Neural progenitor cell (in vitro differentiated cells): ENCODE measurements around the gene D2HGDH. TPM values are rescaled to one million over a fixed set of nuclear protein-coding genes. Genes with fewer than 3 reads are reported as not detected.
A peak's percentile ranks its signal among the peaks of the same experiment; 100 is the strongest.

Experiments used
- DNase-seq: peaks from one replicate; pipeline ENCODE4 v3.0.0-alpha.2; 2016; ENCODE audit warnings: low spot score
- H2AFZ ChIP-seq: fragments of 200-600 bp; sonication (generic); replicated peaks from 2 replicates; pipeline ENCODE4 v1.6.1; 2016; ENCODE audit warnings: antibody characterized with exemption
- H3F3A ChIP-seq: fragments of 200-600 bp; sonication (generic); 2 replicates; pipeline ENCODE4 v1.6.1; 2016; ENCODE audit warnings: antibody characterized with exemption, low read depth
- H3K27ac ChIP-seq: fragments of 200-600 bp; sonication (generic); 2 replicates; pipeline ENCODE4 v1.5.1; 2016; ENCODE audit warnings: mild to moderate bottlenecking
- H3K27me3 ChIP-seq: fragments of 200-600 bp; sonication (generic); 2 replicates; pipeline ENCODE4 v1.6.1; 2016; ENCODE audit warnings: mild to moderate bottlenecking, moderate library complexity
- H3K36me3 ChIP-seq: fragments of 200-600 bp; sonication (generic); 2 replicates; pipeline ENCODE4 v1.5.1; 2016
- H3K4me1 ChIP-seq: fragments of 200-600 bp; sonication (generic); 2 replicates; pipeline ENCODE4 v1.6.1; 2016; ENCODE audit warnings: mixed run types
- H3K4me2 ChIP-seq: fragments of 200-600 bp; sonication (generic); 2 replicates; pipeline ENCODE4 v1.6.1; 2016
- H3K4me3 ChIP-seq: fragments of 200-600 bp; sonication (generic); 2 replicates; pipeline ENCODE4 v1.5.1; 2016
- H3K79me2 ChIP-seq: fragments of 200-600 bp; sonication (generic); 2 replicates; pipeline ENCODE4 v1.6.1; 2016; ENCODE audit warnings: low read depth
- H3K9ac ChIP-seq: fragments of 200-600 bp; sonication (generic); 2 replicates; pipeline ENCODE4 v1.6.1; 2016
- H3K9me3 ChIP-seq: fragments of 200-600 bp; sonication (generic); 2 replicates; pipeline ENCODE4 v1.5.1; 2016; ENCODE audit warnings: low read depth
- H4K20me1 ChIP-seq: fragments of 200-600 bp; sonication (generic); 2 replicates; pipeline ENCODE4 v1.6.1; 2016; ENCODE audit warnings: low read depth
- H3K27ac Mint-ChIP-seq: 3 replicates; pipeline ENCODE4 v1.8.0; 2021; ENCODE audit warnings: mixed read lengths
- H3K27me3 Mint-ChIP-seq: 2 replicates; pipeline ENCODE4 v1.8.0; 2022; ENCODE audit warnings: low read depth, mild to moderate bottlenecking, inconsistent platforms, moderate library complexity, mixed read lengths; ENCODE audit not compliant: insufficient read depth
- H3K36me3 Mint-ChIP-seq: 3 replicates; pipeline ENCODE4 v1.8.0; 2021; ENCODE audit warnings: mixed read lengths
- H3K4me1 Mint-ChIP-seq: 3 replicates; pipeline ENCODE4 v1.8.0; 2021; ENCODE audit warnings: mixed read lengths
- H3K4me3 Mint-ChIP-seq: 3 replicates; pipeline ENCODE4 v1.8.0; 2021; ENCODE audit warnings: mild to moderate bottlenecking, moderate library complexity, mixed read lengths
- H3K9me3 Mint-ChIP-seq: 3 replicates; pipeline ENCODE4 v1.8.0; 2020; ENCODE audit warnings: mixed read lengths
- EZH2 ChIP-seq: fragments of 200-600 bp; sonication (generic); IDR thresholded peaks from 2 replicates; pipeline ENCODE4 v1.6.1; 2017; ENCODE audit warnings: antibody characterized with exemption, mild to moderate bottlenecking, moderate library complexity
- EZH2phosphoT487 ChIP-seq: fragments of 200-600 bp; sonication (generic); IDR thresholded peaks from 2 replicates; pipeline ENCODE4 v1.6.1; 2017; ENCODE audit warnings: antibody characterized with exemption
- total RNA-seq: library from RNA; depleted of rRNA; stranded (reverse); fragments of >200 nt; gene quantifications from 2 replicates; pipeline ENCODE4 v1.2.3, GENCODE V29; 2015; ENCODE audit warnings: low replicate concordance
- TF ChIP-seq, protein P1 (sequence below): fragments of 200-600 bp; sonication (generic); IDR thresholded peaks from 2 replicates; pipeline ENCODE4 v1.5.1; 2017; ENCODE audit warnings: antibody characterized with exemption, mild to moderate bottlenecking

D2HGDH gene
- total RNA-seq, 1 donor from 2014 or later = 3.5 TPM

DNA sequence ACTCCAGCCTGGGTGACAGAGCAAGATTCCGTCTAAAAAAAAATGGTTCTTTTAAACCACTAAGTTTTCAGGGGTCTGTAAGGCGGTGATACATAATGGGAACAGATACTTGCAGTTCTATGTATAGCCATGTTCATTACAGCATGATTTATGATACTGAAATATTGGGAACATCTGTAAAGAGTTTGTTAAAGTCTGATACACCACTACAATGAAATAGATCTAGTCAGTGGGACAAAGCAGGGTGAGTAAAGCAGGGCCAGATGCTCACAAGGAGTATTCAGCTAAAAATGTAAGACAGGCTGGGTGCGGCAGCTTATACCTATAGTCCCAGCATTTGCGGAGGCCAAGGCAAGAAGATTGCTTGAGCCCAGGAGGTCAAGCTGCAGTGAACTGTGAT lies 38.8 kb upstream of the D2HGDH start:
- Mint-ChIP-seq H3K36me3 (peaks cover 11% of the 10 kb centered on the region), H3K27me3 (peaks cover 4% of the 10 kb centered on the region), H3K9me3 (no peaks in the 10 kb centered on the region), H3K4me1 (peaks cover 2% of the 10 kb centered on the region), H3K4me3 (no peak overlapping the region), H3K27ac (no peak overlapping the region)
- H3K27me3 ChIP-seq = no peaks in the 10 kb centered on the region
- no peak overlapping the region for H3K9ac ChIP-seq
- no peak overlapping the region for H3K27ac ChIP-seq
- H4K20me1 ChIP-seq = no peaks in the 10 kb centered on the region
- peaks cover 5% of the 10 kb centered on the region for H3K79me2 ChIP-seq
- H3K4me3 ChIP-seq = no peak overlapping the region
- H3F3A ChIP-seq = no peaks in the 10 kb centered on the region
- H3K4me1 ChIP-seq = no peaks in the 10 kb centered on the region
- no peak overlapping the region for H2AFZ ChIP-seq
- no peak for TF ChIP-seq EZH2phosphoT487
- TF ChIP-seq EZH2 = no peak
- TF ChIP-seq, protein P1, sequence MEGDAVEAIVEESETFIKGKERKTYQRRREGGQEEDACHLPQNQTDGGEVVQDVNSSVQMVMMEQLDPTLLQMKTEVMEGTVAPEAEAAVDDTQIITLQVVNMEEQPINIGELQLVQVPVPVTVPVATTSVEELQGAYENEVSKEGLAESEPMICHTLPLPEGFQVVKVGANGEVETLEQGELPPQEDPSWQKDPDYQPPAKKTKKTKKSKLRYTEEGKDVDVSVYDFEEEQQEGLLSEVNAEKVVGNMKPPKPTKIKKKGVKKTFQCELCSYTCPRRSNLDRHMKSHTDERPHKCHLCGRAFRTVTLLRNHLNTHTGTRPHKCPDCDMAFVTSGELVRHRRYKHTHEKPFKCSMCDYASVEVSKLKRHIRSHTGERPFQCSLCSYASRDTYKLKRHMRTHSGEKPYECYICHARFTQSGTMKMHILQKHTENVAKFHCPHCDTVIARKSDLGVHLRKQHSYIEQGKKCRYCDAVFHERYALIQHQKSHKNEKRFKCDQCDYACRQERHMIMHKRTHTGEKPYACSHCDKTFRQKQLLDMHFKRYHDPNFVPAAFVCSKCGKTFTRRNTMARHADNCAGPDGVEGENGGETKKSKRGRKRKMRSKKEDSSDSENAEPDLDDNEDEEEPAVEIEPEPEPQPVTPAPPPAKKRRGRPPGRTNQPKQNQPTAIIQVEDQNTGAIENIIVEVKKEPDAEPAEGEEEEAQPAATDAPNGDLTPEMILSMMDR = no peak
- no peaks in the 10 kb centered on the region for H3K36me3 ChIP-seq
- H3K4me2 ChIP-seq = no peak overlapping the region
- no peak for DNase-seq
- no peaks in the 10 kb centered on the region for H3K9me3 ChIP-seq

GRCh38 chr2:241701149-241701398 lies 33.4 kb upstream of the D2HGDH start:
- peak overlapping the region; percentile 59 for H3K4me3 ChIP-seq
- H3K36me3 ChIP-seq = peaks cover 10% of the 10 kb centered on the region
- peaks cover 8% of the 10 kb centered on the region for H3K4me1 ChIP-seq
- peak overlapping the region; percentile 87 for H3K4me3 Mint-ChIP-seq
- H3K4me1 Mint-ChIP-seq = peaks cover 9% of the 10 kb centered on the region
- H3K27me3 ChIP-seq = no peaks in the 10 kb centered on the region
- TF ChIP-seq EZH2phosphoT487 = no peak
- TF ChIP-seq, protein P1 = peak; percentile 55
- H2AFZ ChIP-seq = peak overlapping the region; percentile 26
- DNase-seq = no peak
- peaks cover 7% of the 10 kb centered on the region for H3F3A ChIP-seq
- peaks cover 37% of the 10 kb centered on the region for H3K79me2 ChIP-seq
- H3K9me3 ChIP-seq = no peaks in the 10 kb centered on the region
- peaks cover 8% of the 10 kb centered on the region for H3K9me3 Mint-ChIP-seq
- peak overlapping the region; percentile 82 for H3K4me2 ChIP-seq
- H3K27ac Mint-ChIP-seq = no peak overlapping the region
- peaks cover 14% of the 10 kb centered on the region for H4K20me1 ChIP-seq
- H3K9ac ChIP-seq = no peak overlapping the region
- peak overlapping the region; percentile 94 for H3K27ac ChIP-seq
- H3K36me3 Mint-ChIP-seq = peaks cover 22% of the 10 kb centered on the region
- peaks cover 8% of the 10 kb centered on the region for H3K27me3 Mint-ChIP-seq

- peak within 1 kb of the TSS; percentile 26 for H2AFZ ChIP-seq
- H3K36me3 ChIP-seq = peaks cover 15% of the 10 kb centered on the region
- peak within 1 kb of the TSS; percentile 94 for H3K27ac ChIP-seq
- Mint-ChIP-seq H3K4me3 (peak within 1 kb of the TSS; percentile 91), H3K27ac (no peak within 1 kb of the TSS), H3K9me3 (peaks cover 10% of the 10 kb centered on the region), H3K36me3 (peaks cover 22% of the 10 kb centered on the region), H3K4me1 (peaks cover 9% of the 10 kb centered on the region), H3K27me3 (peaks cover 8% of the 10 kb centered on the region)
- TF ChIP-seq EZH2 (no peak), EZH2phosphoT487 (no peak)
- TF ChIP-seq, protein P1 = no peak
- peaks cover 7% of the 10 kb centered on the region for H3F3A ChIP-seq
- DNase-seq = peak; percentile 98
- H3K9ac ChIP-seq = peak within 1 kb of the TSS; percentile 50
- peaks cover 14% of the 10 kb centered on the region for H4K20me1 ChIP-seq
- H3K4me1 ChIP-seq = peaks cover 8% of the 10 kb centered on the region
- no peaks in the 10 kb centered on the region for H3K9me3 ChIP-seq
- peak within 1 kb of the TSS; percentile 100 for H3K4me3 ChIP-seq
- no peaks in the 10 kb centered on the region for H3K27me3 ChIP-seq
- H3K4me2 ChIP-seq = peak within 1 kb of the TSS; percentile 87
- peaks cover 39% of the 10 kb centered on the region for H3K79me2 ChIP-seq
These were observed 32.9 kb upstream of the D2HGDH start, which contains the start of gene ING5 for GRCh38 chr2:241701399-241702154. Gene ING5, plus strand, starts transcription at chr2:241702039. Its CDS starts 27 bp downstream, at chr2:241702066.
